SK-N-SH (cell line): ENCODE measurements around the gene DYRK3. TPM values are rescaled to one million over a fixed set of nuclear protein-coding genes. Genes with fewer than 3 reads are reported as not detected.
A peak's percentile ranks its signal among the peaks of the same experiment; 100 is the strongest.

ENCODE experiments used
- CTCF ChIA-PET: fragments of 300-600, 350-600 bp; formaldehyde crosslinking; extraction: SDS; loops from one replicate; lab custom pipeline; 2021; lab: Yijun Ruan, JAX
- POLR2A ChIA-PET: fragments of 350-600 bp; sonication (Branson Sonifier 250); formaldehyde crosslinking; extraction: SDS; loops from one replicate; lab custom pipeline; 2020; ENCODE audit warnings: antibody characterized with exemption, inconsistent platforms; lab: Yijun Ruan, JAX
- DNase-seq: peaks from one replicate; pipeline ENCODE4 v3.0.0; 2012
- H2AFZ ChIP-seq: fragments of 200-600 bp; sonication (generic); 2 replicates; pipeline ENCODE4 v1.8.1; 2016; ENCODE audit warnings: antibody characterized with exemption, mild to moderate bottlenecking, low read depth
- H3F3A ChIP-seq: fragments of 200-600 bp; sonication (generic); replicated peaks from 2 replicates; pipeline ENCODE3; 2016; ENCODE audit warnings: antibody characterized with exemption, mild to moderate bottlenecking; ENCODE audit not compliant: insufficient read depth
- H3K27ac ChIP-seq, 2 experiments: fragments of 200-500 bp in 1 of 2; fragments of 200-600 bp in 1 of 2; sonication (Bioruptor generic) in 1 of 2; sonication (generic), shearing (Covaris generic) in 1 of 2; 2 replicates each; pipeline versions ENCODE4 v1.5.1 to v1.6.1; 2014 to 2016; ENCODE audit warnings: low read depth in 2 of 2, inconsistent platforms in 1 of 2, low read length in 1 of 2, mild to moderate bottlenecking in 1 of 2, mixed read lengths in 1 of 2
- H3K27me3 ChIP-seq: fragments of 200-600 bp; sonication (generic), shearing (Covaris generic); 2 replicates; pipeline ENCODE4 v1.6.1; 2016; ENCODE audit warnings: mixed run types; ENCODE audit not compliant: insufficient read depth
- H3K36me3 ChIP-seq, 2 experiments: fragments of 200-500 bp in 1 of 2; fragments of 200-600 bp in 1 of 2; sonication (Bioruptor generic) in 1 of 2; sonication (generic) in 1 of 2; replicated peaks in 1 of 2; 2 replicates each; pipeline versions ENCODE3 to v1.5.1; 2014 to 2016; ENCODE audit warnings: low read length in 1 of 2, mild to moderate bottlenecking in 1 of 2; ENCODE audit not compliant: insufficient read depth in 2 of 2, control insufficient read depth in 1 of 2
- H3K4me1 ChIP-seq, 2 experiments: fragments of 200-500 bp in 1 of 2; fragments of 200-600 bp in 1 of 2; sonication (Bioruptor generic) in 1 of 2; sonication (generic), shearing (Covaris generic) in 1 of 2; 2 replicates each; pipeline versions ENCODE4 v1.5.1 to v1.6.1; 2014 to 2016; ENCODE audit warnings: low read depth in 1 of 2, low read length in 1 of 2, mixed run types in 1 of 2; ENCODE audit not compliant: insufficient read depth in 2 of 2, control insufficient read depth in 1 of 2
- H3K4me2 ChIP-seq: fragments of 200-600 bp; sonication (generic), shearing (Covaris generic); 2 replicates; pipeline ENCODE4 v1.6.1; 2017; ENCODE audit warnings: mixed run types
- H3K4me3 ChIP-seq, 2 experiments: fragments of 200-500 bp in 1 of 2; fragments of 200-600 bp in 1 of 2; sonication (Bioruptor generic) in 1 of 2; sonication (generic), shearing (Covaris generic) in 1 of 2; 2 replicates each; pipeline versions ENCODE4 v1.5.1 to v1.8.1; 2014 to 2016; ENCODE audit warnings: low read depth in 2 of 2, inconsistent platforms in 1 of 2, low read length in 1 of 2, mild to moderate bottlenecking in 1 of 2, mixed read lengths in 1 of 2, moderate library complexity in 1 of 2
- H3K79me2 ChIP-seq: fragments of 200-600 bp; sonication (generic); 2 replicates; pipeline ENCODE4 v1.8.1; 2017; ENCODE audit warnings: mild to moderate bottlenecking; ENCODE audit not compliant: insufficient read depth
- H3K9ac ChIP-seq: fragments of 200-600 bp; sonication (generic); 2 replicates; pipeline ENCODE4 v1.6.1; 2017; ENCODE audit warnings: mixed run types
- H3K9me2 ChIP-seq: fragments of 200-600 bp; sonication (generic); 2 replicates; pipeline ENCODE4 v1.6.1; 2017; ENCODE audit warnings: mixed run types
- H3K9me3 ChIP-seq: fragments of 200-600 bp; sonication (generic); 2 replicates; pipeline ENCODE4 v1.6.1; 2017; ENCODE audit warnings: mixed run types, mild to moderate bottlenecking, moderate library complexity
- H4K20me1 ChIP-seq: fragments of 200-600 bp; sonication (generic); 2 replicates; pipeline ENCODE4 v1.6.1; 2017; ENCODE audit warnings: mild to moderate bottlenecking, mixed run types; ENCODE audit not compliant: insufficient read depth
- CTCF ChIP-seq: fragments of 200-600 bp; sonication (generic); IDR thresholded peaks from 2 replicates; pipeline ENCODE4 v1.6.1; 2017; ENCODE audit warnings: antibody characterized with exemption, mild to moderate bottlenecking, moderate library complexity
- ELF1 ChIP-seq: IDR thresholded peaks from 2 replicates; pipeline ENCODE4 v1.4.0; 2012
- FOSL2 ChIP-seq: IDR thresholded peaks from 2 replicates; pipeline ENCODE4 v1.4.0; 2012; ENCODE audit warnings: low read depth, mild to moderate bottlenecking, moderate library complexity, borderline replicate concordance
- JUND ChIP-seq: IDR thresholded peaks from 2 replicates; pipeline ENCODE4 v1.4.0; 2012
- MAX ChIP-seq: IDR thresholded peaks from 2 replicates; pipeline ENCODE4 v1.4.0; 2012; ENCODE audit warnings: low read depth
- MEF2A ChIP-seq: IDR thresholded peaks from 2 replicates; pipeline ENCODE4 v1.4.0; 2012; ENCODE audit warnings: low read depth, borderline replicate concordance
- NFIC ChIP-seq: IDR thresholded peaks from 2 replicates; pipeline ENCODE4 v1.4.0; 2012; ENCODE audit warnings: borderline replicate concordance
- NRF1 ChIP-seq: IDR thresholded peaks from 2 replicates; pipeline ENCODE4 v1.6.1; 2012; ENCODE audit warnings: low read depth, mild to moderate bottlenecking, low read length
- RAD21 ChIP-seq: IDR thresholded peaks from 2 replicates; pipeline ENCODE4 v1.6.1; 2012; ENCODE audit warnings: mild to moderate bottlenecking, low read length
- RXRA ChIP-seq: IDR thresholded peaks from 2 replicates; pipeline ENCODE4 v1.4.0; 2012; ENCODE audit warnings: low read depth, mild to moderate bottlenecking, borderline replicate concordance
- SIN3A ChIP-seq: IDR thresholded peaks from 2 replicates; pipeline ENCODE4 v1.6.1; 2012; ENCODE audit warnings: low read depth, mild to moderate bottlenecking, low read length, moderate library complexity, borderline replicate concordance
- SMC3 ChIP-seq: IDR thresholded peaks from 2 replicates; pipeline ENCODE4 v1.6.1; 2012; ENCODE audit warnings: low read depth, low read length, improper control_type of control experiment
- TCF12 ChIP-seq: IDR thresholded peaks from 2 replicates; pipeline ENCODE4 v1.4.0; 2012
- TEAD4 ChIP-seq: IDR thresholded peaks from 2 replicates; pipeline ENCODE4 v1.4.0; 2012; ENCODE audit warnings: mild to moderate bottlenecking, borderline replicate concordance; ENCODE audit not compliant: insufficient read depth
- USF2 ChIP-seq: fragments of 150-350 bp; IDR thresholded peaks from 2 replicates; pipeline ENCODE4 v1.6.1; 2017; ENCODE audit warnings: antibody characterized with exemption, low read length, low read depth, borderline replicate concordance
- WGBS: methylation state at CpG from one replicate; pipeline ENCODE4 v1.1.6; 2017; ENCODE audit warnings: low lambda C conversion rate; 5-methylcytosine and 5-hydroxymethylcytosine counted together
- polyA plus RNA-seq, 3 experiments: library from polyadenylated mRNA; depleted of rRNA; stranded (reverse); fragments of >200 nt; gene quantifications; 2 replicates each; pipeline ENCODE4 v1.2.3, GENCODE V29; 2012

DYRK3 gene
- polyA plus RNA-seq, 1 of the 3 experiments (the other 2 are of a cell fraction), result 3.6 TPM

- H3K36me3 ChIP-seq, result no peaks in the 10 kb centered on the region
- peak overlapping the region in 1 of 2 experiments; percentile 67; a peak in 2 of 4 replicates for H3K27ac ChIP-seq
- DNase-seq, result no peak
- no peaks in the 10 kb centered on the region for H3F3A ChIP-seq
- H3K4me3 ChIP-seq, result no peak overlapping the region
- peaks cover 0 to 9% of the 10 kb centered on the region in 2 experiments; a peak in 3 of 4 replicates for H3K4me1 ChIP-seq
- H3K9ac ChIP-seq, result no peak overlapping the region
- H2AFZ ChIP-seq, result 0 out of 2 replicates have a peak overlapping the region, but pooled peaks have one; percentile 27
- 84% methylated on average over 2 of the region's 3 CpGs for WGBS
- H3K9me3 ChIP-seq, result no peaks in the 10 kb centered on the region
- H3K79me2 ChIP-seq, result no peaks in the 10 kb centered on the region
- 0 out of 2 replicates have a peak overlapping the region, but pooled peaks have one; percentile 20 for H3K4me2 ChIP-seq
- POLR2A ChIA-PET, result no interaction called here
- no peaks in the 10 kb centered on the region for H3K27me3 ChIP-seq
- TF ChIP-seq SMC3, result no peak
- no peak for TF ChIP-seq USF2
- TF ChIP-seq RXRA, result no peak
- no peak for TF ChIP-seq RAD21
- no peak for TF ChIP-seq MAX
- no peak for TF ChIP-seq SIN3A
- TF ChIP-seq MEF2A, result no peak
- TF ChIP-seq CTCF, result no peak
- no peaks in the 10 kb centered on the region for H4K20me1 ChIP-seq
- CTCF ChIA-PET, result interaction anchor here (0.7 to 6.2 kb wide), 9 partner anchors 10 to 238 kb away, joined by 3 to 61 read pairs (median 4); no protein-coding TSS in a partner anchor
- H3K9me2 ChIP-seq, result no peaks in the 10 kb centered on the region
Observed at GRCh38 chr1:206674236-206674635, 38.9 kb downstream of the DYRK3 start.

GRCh38 chr1:206674745-206675175, 39.4 kb downstream of the DYRK3 start:
- Histone ChIP-seq H3K9me3 (no peaks in the 10 kb centered on the region), H3K36me3 (no peaks in the 10 kb centered on the region), H3K27me3 (no peaks in the 10 kb centered on the region), H2AFZ (0 out of 2 replicates have a peak overlapping the region, but pooled peaks have one; percentile 27), H3K27ac (peak overlapping the region in 1 of 2 experiments; percentile 67; a peak in 2 of 4 replicates), H3K4me3 (no peak overlapping the region), H4K20me1 (no peaks in the 10 kb centered on the region), H3K79me2 (no peaks in the 10 kb centered on the region), H3F3A (no peaks in the 10 kb centered on the region), H3K4me2 (peak overlapping the region; percentile 20; the same call in 1 of the 2 replicates), H3K4me1 (peaks cover 0 to 9% of the 10 kb centered on the region in 2 experiments; a peak in 3 of 4 replicates), H3K9me2 (no peaks in the 10 kb centered on the region), H3K9ac (peak overlapping the region; percentile 29; the same call in 1 of the 2 replicates)
- 55% methylated on average over 1 of the region's 1 CpG for WGBS
- TF ChIP-seq JUND, result peak; percentile 43; the same call in 1 of the 2 replicates
- TF ChIP-seq MAX, result peak; percentile 28
- peak; percentile 50 for TF ChIP-seq NFIC
- TF ChIP-seq NRF1, result no peak
- peak; percentile 43; the same call in 1 of the 2 replicates for TF ChIP-seq TCF12
- TF ChIP-seq TEAD4, result 0 out of 2 replicates have a peak, but pooled peaks have one; percentile 31
- TF ChIP-seq ELF1, result no peak
- TF ChIP-seq RAD21, result no peak
- TF ChIP-seq FOSL2, result peak; percentile 24; the same call in 1 of the 2 replicates
- ChIA-PET POLR2A (no interaction called here), CTCF (interaction anchor here (1.2 to 6.2 kb wide), 7 partner anchors 11 to 238 kb away, joined by 3 to 61 read pairs (median 4); no protein-coding TSS in a partner anchor)
- no peak for DNase-seq
